B cell (primary cell): ENCODE results near the gene SLC24A3.

ENCODE experiments used
- EZH2 ChIP-seq: IDR thresholded peaks from 2 replicates; pipeline ENCODE4 v1.6.1; 2012; ENCODE audit warnings: borderline replicate concordance, low read depth, mild to moderate bottlenecking, moderate library complexity, low read length; ENCODE audit not compliant: insufficient read depth, poor library complexity, severe bottlenecking
- TF ChIP-seq, protein P1 (sequence below): fragments of 200-600 bp; IDR thresholded peaks from one replicate; pipeline ENCODE4 v1.8.0; 2022; ENCODE audit warnings: antibody characterized with exemption, mild to moderate bottlenecking

DNA sequence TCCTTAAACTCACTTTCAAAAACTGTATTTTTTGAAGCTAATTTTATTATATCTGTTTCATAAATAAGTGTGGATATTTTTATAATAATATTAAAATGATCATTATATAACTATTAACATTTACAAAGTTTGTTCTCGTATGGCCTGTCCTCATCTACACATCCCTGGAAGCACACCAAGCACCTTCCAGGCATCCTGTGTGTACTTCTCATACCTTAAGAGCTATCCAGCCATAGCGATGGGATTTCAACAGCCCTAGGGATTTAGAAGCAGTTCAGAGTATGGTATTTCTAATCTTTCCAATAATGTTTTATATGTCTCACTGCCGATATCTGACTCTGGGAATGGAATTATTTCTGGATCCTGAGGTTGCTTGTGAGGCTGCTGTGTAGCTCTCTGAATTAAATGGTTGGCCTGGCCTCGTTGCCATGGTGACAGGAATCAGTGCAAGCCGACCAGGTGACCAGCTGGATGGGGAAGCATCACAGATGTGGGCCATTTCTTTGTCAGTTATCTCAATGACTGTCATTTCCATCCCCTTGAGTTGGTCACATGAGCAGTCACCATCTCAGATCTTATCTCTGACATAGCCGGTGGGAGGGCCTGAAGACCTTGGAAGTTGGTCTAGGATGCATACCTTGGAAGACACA, 280.4 kb downstream of the SLC24A3 start:
- TF ChIP-seq, protein P1, sequence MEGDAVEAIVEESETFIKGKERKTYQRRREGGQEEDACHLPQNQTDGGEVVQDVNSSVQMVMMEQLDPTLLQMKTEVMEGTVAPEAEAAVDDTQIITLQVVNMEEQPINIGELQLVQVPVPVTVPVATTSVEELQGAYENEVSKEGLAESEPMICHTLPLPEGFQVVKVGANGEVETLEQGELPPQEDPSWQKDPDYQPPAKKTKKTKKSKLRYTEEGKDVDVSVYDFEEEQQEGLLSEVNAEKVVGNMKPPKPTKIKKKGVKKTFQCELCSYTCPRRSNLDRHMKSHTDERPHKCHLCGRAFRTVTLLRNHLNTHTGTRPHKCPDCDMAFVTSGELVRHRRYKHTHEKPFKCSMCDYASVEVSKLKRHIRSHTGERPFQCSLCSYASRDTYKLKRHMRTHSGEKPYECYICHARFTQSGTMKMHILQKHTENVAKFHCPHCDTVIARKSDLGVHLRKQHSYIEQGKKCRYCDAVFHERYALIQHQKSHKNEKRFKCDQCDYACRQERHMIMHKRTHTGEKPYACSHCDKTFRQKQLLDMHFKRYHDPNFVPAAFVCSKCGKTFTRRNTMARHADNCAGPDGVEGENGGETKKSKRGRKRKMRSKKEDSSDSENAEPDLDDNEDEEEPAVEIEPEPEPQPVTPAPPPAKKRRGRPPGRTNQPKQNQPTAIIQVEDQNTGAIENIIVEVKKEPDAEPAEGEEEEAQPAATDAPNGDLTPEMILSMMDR, result no peak
- no peak for TF ChIP-seq EZH2
